SIG-M5 treated with dmso at 0.1 percent for 504 hours (cell line): Measurements from ENCODE around the gene MYRIP.

Experiments
- DNase-seq: peaks from one replicate; lab custom pipeline; 2025; ENCODE audit not compliant: unreplicated experiment; lab: John Stamatoyannopoulos, UW

MYRIP gene

DNA sequence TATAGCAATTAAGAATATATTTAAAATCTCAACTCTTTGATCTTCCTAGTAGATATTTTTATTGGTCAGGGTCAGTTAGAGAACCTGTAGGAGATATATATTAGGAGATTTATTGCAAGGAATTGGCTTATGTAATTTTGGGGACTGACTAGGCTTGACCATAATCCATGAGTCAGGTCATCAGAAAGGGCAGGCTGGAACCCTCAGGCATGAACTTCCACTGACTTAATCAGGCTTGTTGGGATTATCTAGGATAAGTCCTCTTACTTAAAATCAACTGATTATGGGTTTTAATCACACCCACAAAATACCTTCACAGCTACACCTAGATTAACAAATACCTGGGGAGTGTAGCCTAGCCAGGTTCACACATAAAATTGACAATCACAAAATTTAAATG lies 156.1 kb downstream of the MYRIP start:
- DNase-seq: no peak

DNA sequence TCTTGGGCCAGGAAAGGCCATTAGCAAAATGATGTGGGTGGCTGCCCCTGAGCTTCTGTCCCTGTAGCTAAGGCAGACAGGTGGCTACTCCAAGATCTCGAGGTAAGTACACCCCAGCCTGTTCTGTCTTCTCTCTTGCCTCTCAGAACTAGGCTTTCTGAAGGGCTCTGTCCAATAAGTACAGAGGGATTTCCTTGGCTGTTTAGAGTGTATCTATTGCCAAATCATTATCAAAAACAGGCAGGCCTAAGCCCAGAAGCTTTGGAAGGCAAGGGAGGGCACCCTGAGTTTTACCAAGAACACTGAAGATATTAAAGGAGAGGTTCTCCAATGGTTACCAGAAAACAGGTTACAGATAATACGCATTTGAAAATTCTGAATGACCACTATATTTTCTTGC lies 156.6 kb downstream of the MYRIP start:
- DNase-seq: no peak

- DNase-seq: no peak
These were observed 161.6 kb downstream of the MYRIP start for GRCh38 chr3:39970982-39971381.

DNA sequence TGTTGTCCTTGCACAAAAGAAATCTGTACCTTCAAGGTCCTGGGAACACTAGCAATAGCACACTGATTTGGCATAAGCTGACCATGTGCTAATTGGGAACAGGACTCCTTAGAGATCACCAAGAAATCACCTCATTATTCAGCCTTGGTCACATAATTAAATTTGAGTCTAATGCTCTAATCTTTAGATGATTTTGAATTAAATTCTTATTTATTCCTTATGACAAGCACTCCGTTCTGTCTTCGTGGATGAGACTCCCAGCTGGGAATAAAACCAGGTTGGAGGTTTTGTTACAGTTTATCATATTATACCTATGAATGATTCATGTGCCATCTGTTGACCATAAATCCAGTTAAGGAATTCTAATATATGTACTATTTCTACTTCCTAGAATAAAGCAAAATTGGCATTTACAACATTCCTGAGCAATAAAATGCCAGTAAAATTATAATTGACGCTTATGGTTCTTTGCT lies 162.2 kb downstream of the MYRIP start:
- no peak for DNase-seq

- no peak for DNase-seq
These were observed 163.1 kb downstream of the MYRIP start for GRCh38 chr3:39972508-39972907.

DNA sequence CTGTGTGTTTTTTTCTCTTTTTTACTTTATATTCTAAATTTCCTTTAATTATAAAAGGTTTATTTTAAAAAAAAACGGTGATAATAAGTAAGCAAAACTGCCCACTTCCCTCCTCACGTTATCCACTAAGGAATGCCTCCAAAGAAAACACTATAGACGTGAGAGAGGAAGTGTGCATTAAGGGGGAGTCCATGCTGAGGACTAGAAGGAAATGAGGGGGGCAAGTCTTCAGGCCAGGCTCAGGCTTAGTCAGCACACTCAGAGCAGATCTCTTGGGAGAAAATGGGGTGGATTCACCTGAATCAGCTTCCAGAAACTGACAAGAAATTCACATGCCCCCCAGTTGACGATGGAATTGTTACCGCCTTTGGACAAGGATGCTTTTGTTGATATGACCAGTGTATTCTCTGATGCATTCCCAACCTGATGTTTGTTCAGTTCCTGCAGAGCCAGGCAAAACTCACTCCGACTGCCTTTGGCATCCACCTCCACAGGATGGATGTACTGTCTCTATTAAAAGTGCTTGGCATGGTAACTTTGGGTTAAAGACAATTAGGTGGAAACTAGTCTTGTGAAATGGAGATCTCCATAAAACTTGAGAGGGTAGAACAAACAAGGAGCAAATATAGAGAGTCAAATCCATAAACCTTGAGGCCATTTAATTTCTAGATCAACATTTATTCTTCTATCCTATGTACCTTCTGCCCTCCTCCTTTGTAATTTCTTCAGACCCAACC lies 167.8 kb downstream of the MYRIP start:
- DNase-seq: no peak

- no peak for DNase-seq
These were observed 168.9 kb downstream of the MYRIP start for GRCh38 chr3:39978308-39978707.

DNA sequence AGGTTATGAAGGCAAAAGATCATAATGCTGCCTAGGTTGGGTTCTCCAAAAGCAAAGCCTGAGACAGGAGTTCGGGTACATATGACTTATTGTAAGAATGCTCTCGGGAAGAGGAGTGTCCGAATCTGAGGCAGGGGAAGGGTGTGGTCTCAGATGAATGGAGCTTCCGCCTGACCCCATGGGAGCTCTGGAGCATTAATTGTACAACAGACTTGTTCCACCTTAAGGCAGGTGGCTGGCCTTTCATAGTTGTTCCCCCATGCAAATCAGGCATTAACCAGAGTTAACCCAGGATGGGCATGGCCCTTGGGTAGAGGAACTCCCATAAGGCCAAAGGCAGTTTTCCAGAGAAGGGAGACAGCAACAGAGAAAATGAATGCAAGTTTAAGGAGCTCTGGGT lies 170.6 kb downstream of the MYRIP start:
- DNase-seq: no peak

DNA sequence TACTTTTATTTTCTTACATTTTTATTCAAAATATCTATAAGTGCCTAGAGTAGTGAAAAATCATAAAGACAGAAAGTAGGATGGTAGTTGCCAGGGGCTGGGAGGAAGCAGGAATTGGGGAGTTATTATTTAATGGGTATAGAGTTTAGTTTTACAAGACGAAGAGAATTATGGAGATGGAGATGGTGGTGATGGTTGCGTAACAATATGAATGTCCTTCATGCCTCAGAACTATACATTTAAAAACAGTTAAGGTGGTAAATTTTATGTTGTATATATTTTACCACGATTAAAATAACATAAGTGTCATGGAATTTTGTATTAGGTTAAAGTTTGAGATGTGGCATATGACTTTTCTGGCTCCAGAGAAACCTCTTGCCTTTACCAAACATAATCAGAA lies 171.4 kb downstream of the MYRIP start:
- DNase-seq: no peak

- DNase-seq: no peak
These were observed 172.3 kb downstream of the MYRIP start for GRCh38 chr3:39981547-39982184.

- DNase-seq: no peak
These were observed 173.4 kb downstream of the MYRIP start for GRCh38 chr3:39982665-39983357.

DNA sequence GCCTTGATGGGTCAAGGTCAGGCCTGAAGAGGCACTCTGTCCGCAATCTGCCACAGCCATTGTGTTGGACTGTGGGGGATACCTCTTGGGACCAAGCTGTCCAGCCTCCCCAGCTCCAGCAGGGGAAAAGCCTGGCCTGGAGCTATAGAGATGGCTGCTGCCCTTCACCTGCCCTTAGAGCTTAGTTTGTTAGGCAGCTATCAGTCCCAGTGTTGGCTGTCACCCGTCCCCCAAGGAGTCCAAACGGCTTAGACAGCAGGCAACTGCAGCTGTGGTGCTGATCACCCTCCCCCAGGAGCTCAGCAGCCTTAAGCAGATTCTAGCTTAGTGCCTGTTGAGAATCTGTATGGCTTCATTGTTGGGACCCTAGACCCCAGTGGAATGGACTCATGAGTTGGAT lies 180.3 kb downstream of the MYRIP start:
- DNase-seq: no peak

- DNase-seq: peak; percentile 15
These were observed 181.1 kb downstream of the MYRIP start for GRCh38 chr3:39990532-39990931.

DNA sequence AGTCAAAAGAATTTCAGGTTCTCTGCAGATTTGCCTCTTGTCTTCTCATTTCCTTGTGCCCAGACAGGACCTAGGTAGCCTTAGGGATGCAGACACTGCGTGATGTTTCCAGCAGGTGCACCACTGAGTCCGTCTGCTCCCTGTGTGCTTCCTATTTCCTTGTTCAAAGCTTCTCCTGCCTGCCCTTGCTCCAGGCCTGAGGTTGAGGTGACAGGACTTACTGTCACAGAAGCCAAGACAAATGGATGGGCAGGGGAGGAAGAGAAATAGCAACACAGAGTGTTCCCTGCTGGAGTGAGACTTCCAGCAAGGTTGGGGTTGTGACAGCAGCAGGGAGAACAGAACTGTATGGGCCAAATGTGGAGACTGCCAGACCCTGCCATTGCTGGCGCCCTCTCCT lies 199.4 kb downstream of the MYRIP start:
- DNase-seq: no peak

- DNase-seq: no peak
These were observed 200.6 kb downstream of the MYRIP start for GRCh38 chr3:40009991-40010390.

DNA sequence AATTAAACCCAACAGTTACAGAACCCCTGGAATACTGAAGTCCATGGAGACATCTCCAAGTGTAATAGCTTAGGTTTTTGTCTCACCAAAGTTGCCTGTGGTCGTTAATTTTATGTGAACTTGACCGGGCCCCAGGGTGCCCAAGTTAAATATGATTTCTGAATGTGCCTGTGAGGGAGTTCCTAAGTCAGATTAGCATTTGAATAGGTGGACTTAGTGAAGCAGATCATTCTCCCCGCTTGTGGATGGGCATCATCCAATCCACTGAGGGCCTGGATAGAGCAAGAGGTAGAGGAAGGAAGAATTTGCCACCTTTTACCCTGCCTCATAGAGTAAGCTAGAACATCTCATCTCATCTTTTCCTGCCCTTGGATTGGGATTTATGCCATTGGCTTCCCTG lies 203.0 kb downstream of the MYRIP start:
- no peak for DNase-seq

GRCh38 chr3:40016391-40016790 lies 207.0 kb downstream of the MYRIP start:
- no peak for DNase-seq

DNA sequence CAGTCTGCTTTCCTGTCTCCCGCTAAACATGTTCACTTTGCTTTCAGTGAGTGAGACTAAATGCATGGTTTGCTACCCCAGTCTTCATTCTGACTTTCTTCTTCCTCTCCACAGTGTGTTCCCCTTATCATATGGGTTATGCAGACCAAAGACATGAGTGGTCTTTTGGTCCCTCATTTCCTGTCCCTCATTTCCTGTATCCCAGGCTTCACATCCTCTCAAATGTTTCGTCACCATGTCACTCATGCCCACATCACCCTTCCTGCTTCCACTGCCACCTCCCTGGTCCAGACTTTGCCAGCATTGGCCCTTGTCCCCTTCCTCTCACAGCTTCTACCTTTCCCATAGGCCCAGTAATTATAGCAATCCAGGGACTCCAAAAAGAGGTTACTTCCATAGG lies 209.0 kb downstream of the MYRIP start:
- no peak for DNase-seq

GRCh38 chr3:40019376-40019775 lies 210.0 kb downstream of the MYRIP start:
- no peak for DNase-seq

GRCh38 chr3:40020689-40021088 lies 211.3 kb downstream of the MYRIP start:
- DNase-seq: no peak

- DNase-seq: no peak
These were observed 211.9 kb downstream of the MYRIP start for GRCh38 chr3:40021338-40021737.

DNA sequence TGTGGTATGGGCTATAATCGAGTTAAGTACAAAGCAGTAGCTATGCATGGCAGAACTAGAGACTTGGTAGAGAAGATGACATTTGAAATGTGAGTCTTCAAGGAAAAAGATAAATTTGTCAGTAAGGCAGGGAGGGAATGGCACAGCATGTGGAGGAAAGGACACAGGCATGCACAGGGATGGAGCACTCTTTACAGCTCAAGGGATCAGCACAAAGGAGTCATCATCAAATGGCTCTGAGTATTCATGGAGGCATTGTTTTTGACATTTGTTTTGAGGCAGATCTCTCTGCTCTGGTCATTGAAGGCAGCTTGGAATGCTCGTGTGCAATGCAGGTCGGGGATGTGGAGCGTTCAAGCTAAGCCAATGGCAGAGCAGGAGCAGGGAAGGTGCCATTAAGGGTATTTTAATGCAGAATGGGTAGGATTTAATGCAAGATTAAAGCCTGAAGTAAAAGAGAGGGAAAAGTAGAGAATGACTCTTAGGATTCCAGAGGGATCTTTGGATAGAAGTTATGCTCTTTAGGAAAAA lies 213.0 kb downstream of the MYRIP start:
- no peak for DNase-seq
